H1 (cell line): Measurements from ENCODE around the gene SNAPC3. TPM values are rescaled to one million over a fixed set of nuclear protein-coding genes. Genes with fewer than 3 reads are reported as not detected.

Source experiments
- CTCF ChIA-PET: fragments of 300-600 bp; sonication (Branson Sonifier 250); formaldehyde crosslinking; loops from one replicate; lab custom pipeline; 2021; ENCODE audit not compliant: partially characterized antibody; lab: Charles Lee
- POLR2A ChIA-PET: fragments of 300-600 bp; sonication (Branson Sonifier 250); formaldehyde crosslinking; loops from one replicate; lab custom pipeline; 2021; ENCODE audit warnings: inconsistent platforms; ENCODE audit not compliant: partially characterized antibody; lab: Charles Lee
- DNase-seq, 2 experiments: peaks; one replicate each; pipeline versions ENCODE4 v3.0.0 to v3.0.0-alpha.2; 2010 to 2022; ENCODE audit warnings: low spot score in 2 of 2, low read depth in 1 of 2, mixed read lengths in 1 of 2
- FAIRE-seq: peaks from 2 replicates; lab custom pipeline; 2011; peaks lifted over from hg19 to GRCh38; lab: Jason Lieb, UNC
- H2AFZ ChIP-seq: 2 replicates; pipeline ENCODE4 v1.8.1; 2012; ENCODE audit warnings: low read length, inconsistent platforms
- H2AK5ac ChIP-seq: 2 replicates; pipeline ENCODE4 v1.6.1; 2013; ENCODE audit warnings: low read depth, low read length
- H2BK120ac ChIP-seq: replicated peaks from 2 replicates; pipeline ENCODE3; 2013; ENCODE audit warnings: low read depth, low read length, inconsistent platforms
- H2BK12ac ChIP-seq: 2 replicates; pipeline ENCODE4 v1.6.1; 2013; ENCODE audit warnings: low read depth, low read length
- H2BK15ac ChIP-seq: 2 replicates; pipeline ENCODE4 v1.6.1; 2013; ENCODE audit warnings: low read length
- H2BK20ac ChIP-seq: 2 replicates; pipeline ENCODE4 v1.6.1; 2013; ENCODE audit warnings: low read length
- H2BK5ac ChIP-seq: 2 replicates; pipeline ENCODE4 v1.6.1; 2013; ENCODE audit warnings: low read depth, low read length
- H3K14ac ChIP-seq: 2 replicates; pipeline ENCODE4 v1.6.1; 2013; ENCODE audit warnings: inconsistent platforms; ENCODE audit not compliant: insufficient read length
- H3K18ac ChIP-seq: 2 replicates; pipeline ENCODE4 v1.6.1; 2013; ENCODE audit warnings: low read length; ENCODE audit errors: extremely low read depth
- H3K23ac ChIP-seq: 2 replicates; pipeline ENCODE4 v1.6.1; 2013; ENCODE audit warnings: inconsistent platforms; ENCODE audit not compliant: insufficient read length
- H3K23me2 ChIP-seq: 2 replicates; pipeline ENCODE4 v1.6.1; 2013; ENCODE audit warnings: low read depth, low read length
- H3K27ac ChIP-seq: 2 replicates; pipeline ENCODE4 v1.6.1; 2011; ENCODE audit warnings: low read depth, low read length, inconsistent platforms
- H3K27me3 ChIP-seq, 4 experiments: replicated peaks in 1 of 4; 1 replicate in 1 of 4; 2 replicates in 3 of 4; pipeline versions ENCODE4 v1.6.1 to v1.8.1; 2011 to 2013; ENCODE audit warnings: low read length in 3 of 4, mild to moderate bottlenecking in 3 of 4, inconsistent platforms in 2 of 4, mixed read lengths in 2 of 4, moderate library complexity in 1 of 4; ENCODE audit not compliant: control insufficient read depth in 3 of 4, insufficient read depth in 3 of 4; ENCODE audit errors: extremely low read depth in 1 of 4
- H3K36me3 ChIP-seq, 4 experiments: 2 replicates each; pipeline versions ENCODE4 v1.6.1 to v1.8.1; 2011 to 2013; ENCODE audit warnings: mild to moderate bottlenecking in 4 of 4, low read length in 3 of 4, moderate library complexity in 2 of 4, control low read depth in 1 of 4, inconsistent platforms in 1 of 4; ENCODE audit not compliant: insufficient read depth in 4 of 4, control insufficient read depth in 2 of 4
- H3K4ac ChIP-seq: replicated peaks from 2 replicates; pipeline ENCODE3; 2013; ENCODE audit warnings: low read length, low read depth, mixed read lengths, inconsistent platforms; ENCODE audit not compliant: insufficient read length
- H3K4me1 ChIP-seq, 4 experiments: replicated peaks in 1 of 4; 1 replicate in 1 of 4; 2 replicates in 3 of 4; pipeline versions ENCODE4 v1.6.1 to v1.8.1; 2011 to 2013; ENCODE audit warnings: low read length in 3 of 4, inconsistent platforms in 2 of 4, mixed read lengths in 1 of 4; ENCODE audit not compliant: insufficient read depth in 4 of 4, control insufficient read depth in 3 of 4
- H3K4me2 ChIP-seq, 2 experiments: 2 replicates each; pipeline versions ENCODE4 v1.6.1 to v1.8.1; 2011 to 2013; ENCODE audit warnings: low read depth in 2 of 2, low read length in 2 of 2, control low read depth in 1 of 2, inconsistent platforms in 1 of 2, mild to moderate bottlenecking in 1 of 2; ENCODE audit not compliant: insufficient read depth in 1 of 2
- H3K4me3 ChIP-seq, 4 experiments: fragments of 200-600, 300-600 bp in 1 of 4; sonication (generic), shearing (Covaris generic), sonication (Bioruptor Twin) in 1 of 4; 2 replicates each; pipeline versions ENCODE4 v1.5.1 to v1.8.1; 2011 to 2016; ENCODE audit warnings: low read length in 4 of 4, low read depth in 3 of 4, control low read depth in 2 of 4, inconsistent platforms in 2 of 4, mild to moderate bottlenecking in 2 of 4, mixed read lengths in 1 of 4, moderate library complexity in 1 of 4; ENCODE audit not compliant: insufficient read depth in 2 of 4; ENCODE audit errors: extremely low read depth in 1 of 4
- H3K56ac ChIP-seq: replicated peaks from 2 replicates; pipeline ENCODE3; 2013; ENCODE audit warnings: low read depth, mild to moderate bottlenecking, mixed read lengths, low read length, inconsistent platforms; ENCODE audit not compliant: insufficient read length
- H3K79me1 ChIP-seq: 2 replicates; pipeline ENCODE4 v1.6.1; 2013; ENCODE audit warnings: low read depth, low read length, control low read depth
- H3K79me2 ChIP-seq, 2 experiments: 2 replicates each; pipeline versions ENCODE4 v1.6.1 to v1.8.1; 2012 to 2013; ENCODE audit warnings: low read length in 2 of 2, mild to moderate bottlenecking in 2 of 2, inconsistent platforms in 1 of 2; ENCODE audit not compliant: insufficient read depth in 2 of 2, control insufficient read depth in 1 of 2
- H3K9ac ChIP-seq, 4 experiments: replicated peaks in 1 of 4; 1 replicate in 1 of 4; 2 replicates in 3 of 4; pipeline versions ENCODE4 v1.6.1 to v1.8.1; 2011 to 2013; ENCODE audit warnings: low read depth in 3 of 4, low read length in 3 of 4, control low read depth in 2 of 4, mild to moderate bottlenecking in 2 of 4, moderate library complexity in 2 of 4, inconsistent platforms in 1 of 4; ENCODE audit errors: extremely low read depth in 1 of 4
- H3K9me3 ChIP-seq, 2 experiments: 2 replicates each; pipeline versions ENCODE4 v1.6.1 to v1.8.1; 2012 to 2013; ENCODE audit warnings: mild to moderate bottlenecking in 2 of 2, moderate library complexity in 2 of 2, control low read depth in 1 of 2, inconsistent platforms in 1 of 2, low read depth in 1 of 2, low read length in 1 of 2, mixed read lengths in 1 of 2; ENCODE audit not compliant: insufficient read depth in 2 of 2
- H4K20me1 ChIP-seq, 2 experiments: replicated peaks in 1 of 2; 2 replicates each; pipeline versions ENCODE3 to v1.8.1; 2011 to 2013; ENCODE audit warnings: inconsistent platforms in 2 of 2, low read length in 2 of 2, mild to moderate bottlenecking in 1 of 2; ENCODE audit not compliant: insufficient read depth in 2 of 2, control insufficient read depth in 1 of 2
- H4K5ac ChIP-seq: 2 replicates; pipeline ENCODE4 v1.6.1; 2013; ENCODE audit warnings: low read length, low read depth, mixed read lengths, inconsistent platforms; ENCODE audit not compliant: insufficient read length
- H4K8ac ChIP-seq: 2 replicates; pipeline ENCODE4 v1.8.0; 2013; ENCODE audit warnings: mild to moderate bottlenecking, moderate library complexity, low read length, inconsistent platforms; ENCODE audit not compliant: insufficient read depth; ENCODE audit errors: extremely low read depth
- H4K91ac ChIP-seq: replicated peaks from 2 replicates; pipeline ENCODE3; 2013; ENCODE audit warnings: low read length, mixed read lengths, inconsistent platforms; ENCODE audit not compliant: insufficient read length
- ATF2 ChIP-seq: IDR thresholded peaks from 2 replicates; pipeline ENCODE4 v1.6.1; 2012; ENCODE audit warnings: low read length, inconsistent platforms
- BRCA1 ChIP-seq: IDR thresholded peaks from 2 replicates; pipeline ENCODE4 v1.6.1; 2012; ENCODE audit warnings: low read depth, low read length, improper control_type of control experiment
- KDM1A ChIP-seq: fragments of 200-600, 300-600 bp; sonication (generic); IDR thresholded peaks from 2 replicates; pipeline ENCODE4 v1.7.1; 2016; ENCODE audit warnings: mild to moderate bottlenecking, low read length, borderline replicate concordance
- RFX5 ChIP-seq: IDR thresholded peaks from 2 replicates; pipeline ENCODE4 v1.6.1; 2011; ENCODE audit warnings: low read depth, low read length, improper control_type of control experiment, borderline replicate concordance
- SAP30 ChIP-seq: fragments of 300-600 bp; sonication (generic); IDR thresholded peaks from 2 replicates; pipeline ENCODE4 v1.7.1; 2012; ENCODE audit warnings: low read length, moderate library complexity, mild to moderate bottlenecking, inconsistent platforms; ENCODE audit not compliant: insufficient read depth, insufficient replicate concordance
- SIRT6 ChIP-seq: IDR thresholded peaks from one replicate; pipeline ENCODE4 v1.7.1; 2012; ENCODE audit warnings: low read length, inconsistent platforms
- SP1 ChIP-seq: IDR thresholded peaks from 2 replicates; pipeline ENCODE4 v1.6.1; 2011; ENCODE audit warnings: low read depth, low read length
- SP4 ChIP-seq: IDR thresholded peaks from 2 replicates; pipeline ENCODE4 v1.6.1; 2012; ENCODE audit warnings: low read length, inconsistent platforms
- USF2 ChIP-seq: IDR thresholded peaks from 2 replicates; pipeline ENCODE4 v1.6.1; 2011; ENCODE audit warnings: low read length, improper control_type of control experiment
- WGBS, 2 experiments: shearing (Covaris generic) in 1 of 2; methylation state at CpG; one replicate each; pipeline versions ENCODE4 v1.1.6 to v1.1.7; 2013 to 2015; ENCODE audit warnings: low lambda C conversion rate in 2 of 2, mixed read lengths in 2 of 2, inconsistent platforms in 1 of 2, low coverage in 1 of 2, missing lambda C conversion rate in 1 of 2; ENCODE audit not compliant: insufficient replicate concordance in 2 of 2, insufficient coverage in 1 of 2, insufficient read length in 1 of 2; ENCODE audit errors: extremely low coverage in 1 of 2, missing lambda C conversion rate in 1 of 2; 5-methylcytosine and 5-hydroxymethylcytosine counted together
- polyA plus RNA-seq, 7 experiments: library from polyadenylated mRNA; depleted of rRNA in 3 of 7; stranded (reverse) in 5 of 7; unstranded in 2 of 7; fragments of >200 nt in 5 of 7; fragments of 200-250 nt in 2 of 7; gene quantifications; 1 replicate in 5 of 7; 2 replicates in 1 of 7; 4 replicates in 1 of 7; pipeline versions ENCODE4 v1.2.1 to v1.2.3, GENCODE V29; 2011 to 2013; ENCODE audit warnings: missing spikeins in 2 of 7, mixed read lengths in 2 of 7
- total RNA-seq: library from RNA; stranded (reverse); fragmentation: NEBNext Ultra II Directional; extraction: Animal tissue kit (Norgen Biotek cat#: 25700); gene quantifications from 2 replicates; pipeline ENCODE4 v1.2.1, GENCODE V29; 2021
- TF ChIP-seq, protein P1 (sequence below): IDR thresholded peaks from 2 replicates; pipeline ENCODE4 v1.6.1; 2012; ENCODE audit warnings: inconsistent platforms

SNAPC3 gene
- total and polyA plus RNA-seq, 2 of the 8 experiments (the other 6 are each of a cell fraction or from before 2014, with no cell fraction given), result 11.9 to 25.8 TPM

- no peak for FAIRE-seq
- no peak overlapping the region for H2BK5ac ChIP-seq
- H3K4me2 ChIP-seq, result no peak overlapping the region
- no peak overlapping the region for H3K4me3 ChIP-seq
- no peak overlapping the region for H3K9ac ChIP-seq
- H2AK5ac ChIP-seq, result no peak overlapping the region
- H3K27me3 ChIP-seq, result no peaks in the 10 kb centered on the region
- H4K91ac ChIP-seq, result no peak overlapping the region
- H4K8ac ChIP-seq, result no peak overlapping the region
- H4K20me1 ChIP-seq, result peaks cover 3 to 5% of the 10 kb centered on the region in 2 experiments
- H3K79me2 ChIP-seq, result peaks cover 0 to 86% of the 10 kb centered on the region in 2 experiments; a peak in 3 of 4 replicates
- no peak overlapping the region for H3K4ac ChIP-seq
- no peak overlapping the region for H3K18ac ChIP-seq
- H3K79me1 ChIP-seq, result no peaks in the 10 kb centered on the region; the same call in 1 of the 2 replicates
- H2BK20ac ChIP-seq, result no peak overlapping the region
- peaks cover 0 to 2% (median 0%) of the 10 kb centered on the region in 4 experiments; a peak in 1 of 7 replicates for H3K4me1 ChIP-seq
- no peak overlapping the region for H2BK12ac ChIP-seq
- no peak overlapping the region for H2BK120ac ChIP-seq
- no peak overlapping the region for H3K56ac ChIP-seq
- no peak overlapping the region for H2BK15ac ChIP-seq
- ChIA-PET POLR2A (interaction anchor here (1.1 to 4.6 kb wide), 6 partner anchors 11 to 26 kb away, joined by 4 to 29 read pairs (median 6); partner anchors contain the start of gene PSIP1), CTCF (interaction anchor here (0.6 to 2.2 kb wide), 6 partner anchors 9 to 122 kb away, joined by 3 to 6 read pairs (median 4); no protein-coding TSS in a partner anchor)
- H3K14ac ChIP-seq, result no peak overlapping the region
- no peak overlapping the region for H4K5ac ChIP-seq
- H2AFZ ChIP-seq, result no peak overlapping the region
- H3K9me3 ChIP-seq, result no peaks in the 10 kb centered on the region
- WGBS, 2 experiments, result 100% methylated on average over 3 of the region's 6 CpGs; no CpG with 5 or more reads in 1 of the 2 experiments
- H3K27ac ChIP-seq, result no peak overlapping the region
- no peak overlapping the region for H3K23ac ChIP-seq
- peaks cover 2 to 85% (median 42%) of the 10 kb centered on the region in 4 experiments; a peak in 7 of 8 replicates for H3K36me3 ChIP-seq
- H3K23me2 ChIP-seq, result no peaks in the 10 kb centered on the region
- no peak for DNase-seq
- TF ChIP-seq ATF2 (no peak), SAP30 (no peak), SP1 (no peak), SIRT6 (no peak), KDM1A (no peak), SP4 (no peak), BRCA1 (no peak), RFX5 (no peak), USF2 (no peak)
- TF ChIP-seq, protein P1, sequence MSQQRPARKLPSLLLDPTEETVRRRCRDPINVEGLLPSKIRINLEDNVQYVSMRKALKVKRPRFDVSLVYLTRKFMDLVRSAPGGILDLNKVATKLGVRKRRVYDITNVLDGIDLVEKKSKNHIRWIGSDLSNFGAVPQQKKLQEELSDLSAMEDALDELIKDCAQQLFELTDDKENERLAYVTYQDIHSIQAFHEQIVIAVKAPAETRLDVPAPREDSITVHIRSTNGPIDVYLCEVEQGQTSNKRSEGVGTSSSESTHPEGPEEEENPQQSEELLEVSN, result no peak
Observed at GRCh38 chr9:15484802-15485201, 62.1 kb downstream of the SNAPC3 start.
